Left ventricle myocardium inferior (tissue), 1 donor: Measurements from ENCODE around the gene ICAM1. TPM values are rescaled to one million over a fixed set of nuclear protein-coding genes. Genes with fewer than 3 reads are reported as not detected.
"Not testable (repeated sequence)": the region's sequence is repeated elsewhere in the genome, so short reads cannot be mapped to it uniquely, and the experiment has no call there.

ENCODE experiments used
- DNase-seq: peaks from one replicate; pipeline ENCODE4 v3.0.0-alpha.2; 2020
- H3K27ac ChIP-seq: fragments of 200-600 bp; replicated peaks from 2 replicates; pipeline ENCODE4 v1.8.0; 2021
- H3K27me3 ChIP-seq: fragments of 200-600 bp; 2 replicates; pipeline ENCODE4 v1.8.0; 2021; ENCODE audit warnings: low read depth
- H3K36me3 ChIP-seq: fragments of 200-600 bp; 2 replicates; pipeline ENCODE4 v1.8.0; 2021
- H3K4me1 ChIP-seq: fragments of 200-600 bp; 2 replicates; pipeline ENCODE4 v1.8.0; 2021
- H3K4me3 ChIP-seq: fragments of 200-600 bp; 2 replicates; pipeline ENCODE4 v1.8.0; 2021; ENCODE audit warnings: mild to moderate bottlenecking, moderate library complexity
- H3K9me3 ChIP-seq: fragments of 200-600 bp; replicated peaks from 2 replicates; pipeline ENCODE4 v1.8.0; 2021
- intact Hi-C: fragments of 100-400 bp; cut with micrococcal nuclease; formaldehyde crosslinking; loops from one replicate; pipeline ENCODE4 v1.11.0; 2022
- total RNA-seq: library from RNA; stranded (reverse); fragmentation: NEBNext Ultra II Directional; extraction: Animal tissue kit (Norgen Biotek cat#: 25700); gene quantifications from one replicate; pipeline ENCODE4 v1.2.1, GENCODE V29; 2021
- TF ChIP-seq, protein P1 (sequence below): fragments of 200-600 bp; IDR thresholded peaks from 2 replicates; pipeline ENCODE4 v1.8.0; 2021; ENCODE audit warnings: antibody characterized with exemption, mild to moderate bottlenecking, borderline replicate concordance
- donor health status: DM: no; HTN: yes; CAD: no; lungs with severe emphysema.

Gene ICAM1
- total RNA-seq, 1 donor from 2014 or later = 7.1 TPM

DNA sequence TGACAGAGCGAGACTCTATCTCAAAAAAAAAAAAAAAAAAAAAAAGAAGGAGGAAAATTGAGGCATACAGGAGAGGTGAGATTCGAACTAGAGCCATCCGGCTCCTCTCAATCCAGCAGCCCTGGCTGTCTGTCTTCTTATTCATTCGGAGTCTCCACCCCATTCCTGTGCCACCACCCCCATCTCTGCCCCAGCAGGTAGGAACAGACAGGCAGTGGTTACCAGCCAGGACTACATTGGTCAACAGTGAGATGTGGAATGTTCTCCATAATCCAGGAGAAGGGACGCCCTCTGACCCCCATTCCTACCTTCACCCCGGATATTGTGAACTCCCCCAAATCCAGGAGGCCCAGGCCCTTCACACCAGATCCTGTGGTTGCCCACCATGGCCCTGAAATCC is 33.2 kb upstream of the ICAM1 start:
- Histone ChIP-seq H3K27me3 (no peaks in the 10 kb centered on the region), H3K27ac (peak overlapping the region; percentile 84), H3K4me1 (peaks cover 24% of the 10 kb centered on the region), H3K4me3 (no peak overlapping the region), H3K36me3 (no peaks in the 10 kb centered on the region), H3K9me3 (no peaks in the 10 kb centered on the region)
- TF ChIP-seq, protein P1, sequence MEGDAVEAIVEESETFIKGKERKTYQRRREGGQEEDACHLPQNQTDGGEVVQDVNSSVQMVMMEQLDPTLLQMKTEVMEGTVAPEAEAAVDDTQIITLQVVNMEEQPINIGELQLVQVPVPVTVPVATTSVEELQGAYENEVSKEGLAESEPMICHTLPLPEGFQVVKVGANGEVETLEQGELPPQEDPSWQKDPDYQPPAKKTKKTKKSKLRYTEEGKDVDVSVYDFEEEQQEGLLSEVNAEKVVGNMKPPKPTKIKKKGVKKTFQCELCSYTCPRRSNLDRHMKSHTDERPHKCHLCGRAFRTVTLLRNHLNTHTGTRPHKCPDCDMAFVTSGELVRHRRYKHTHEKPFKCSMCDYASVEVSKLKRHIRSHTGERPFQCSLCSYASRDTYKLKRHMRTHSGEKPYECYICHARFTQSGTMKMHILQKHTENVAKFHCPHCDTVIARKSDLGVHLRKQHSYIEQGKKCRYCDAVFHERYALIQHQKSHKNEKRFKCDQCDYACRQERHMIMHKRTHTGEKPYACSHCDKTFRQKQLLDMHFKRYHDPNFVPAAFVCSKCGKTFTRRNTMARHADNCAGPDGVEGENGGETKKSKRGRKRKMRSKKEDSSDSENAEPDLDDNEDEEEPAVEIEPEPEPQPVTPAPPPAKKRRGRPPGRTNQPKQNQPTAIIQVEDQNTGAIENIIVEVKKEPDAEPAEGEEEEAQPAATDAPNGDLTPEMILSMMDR = no peak
- intact Hi-C loops = no loop called here
- DNase-seq = no peak

DNA sequence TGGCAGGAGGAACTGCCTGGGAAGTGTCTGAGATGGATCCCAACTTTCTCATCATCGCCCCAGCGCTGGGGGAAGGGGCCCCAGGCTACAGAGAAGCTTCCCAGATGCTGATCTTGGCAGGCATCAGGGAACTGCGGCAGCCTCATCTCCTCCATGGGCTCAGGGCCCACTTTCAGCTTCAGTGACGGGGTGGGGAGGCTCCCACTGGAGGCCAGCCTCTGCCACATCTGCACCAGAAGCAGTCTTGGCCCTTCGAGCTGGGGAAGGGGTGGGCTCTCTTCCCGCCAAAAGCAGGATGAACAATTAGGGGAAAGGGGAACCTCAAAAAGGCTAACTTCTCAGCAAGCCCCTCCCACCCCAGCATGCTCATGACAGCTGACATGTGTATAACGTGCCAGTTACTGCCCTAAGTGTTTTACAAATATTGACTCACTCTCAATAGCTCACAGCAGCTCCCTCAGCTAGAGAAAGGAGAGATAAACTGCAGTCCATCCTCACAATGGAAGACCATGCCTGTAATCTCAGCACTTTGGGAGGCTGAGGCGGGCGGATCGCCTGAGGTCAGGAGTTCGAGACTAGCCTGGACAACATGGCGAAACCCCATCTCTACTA is 32.6 kb upstream of the ICAM1 start:
- Histone ChIP-seq H3K4me3 (no peak overlapping the region), H3K27me3 (no peaks in the 10 kb centered on the region), H3K27ac (peak overlapping the region; percentile 84), H3K9me3 (no peaks in the 10 kb centered on the region), H3K4me1 (peaks cover 24% of the 10 kb centered on the region), H3K36me3 (no peaks in the 10 kb centered on the region)
- peak; percentile 79 for DNase-seq
- intact Hi-C loops = no loop called here
- TF ChIP-seq, protein P1 = no peak

DNA sequence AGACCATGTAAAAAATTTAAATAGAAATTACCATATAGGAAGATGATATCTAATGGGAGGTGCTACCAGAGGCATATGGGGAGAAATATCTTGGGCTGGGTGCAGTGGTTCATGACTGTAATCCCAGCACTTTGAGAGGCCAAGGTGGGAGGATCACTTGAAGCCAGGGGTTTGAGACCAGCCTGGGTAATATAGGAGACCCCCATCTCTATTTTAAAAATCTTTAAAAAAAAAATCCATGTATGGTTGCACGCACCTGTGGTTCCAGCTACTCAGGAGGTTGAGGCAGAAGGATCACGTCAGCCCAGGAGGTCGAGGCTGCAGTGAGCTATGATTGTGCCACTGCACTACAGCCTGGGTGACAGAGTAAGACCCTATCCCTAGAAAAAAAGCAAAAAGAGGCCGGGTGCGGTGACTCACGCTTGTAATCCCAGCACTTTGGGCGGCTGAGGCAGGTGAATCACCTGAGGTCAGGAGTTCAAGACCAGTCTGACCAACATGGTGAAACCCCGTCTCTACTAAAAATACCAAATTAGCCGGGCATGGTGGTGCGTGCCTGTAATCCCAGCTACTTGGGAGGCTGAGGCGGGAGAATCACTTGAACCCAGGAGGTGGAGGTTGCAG is 29.0 kb upstream of the ICAM1 start:
- H3K27ac ChIP-seq, H3K27me3 ChIP-seq, H3K4me1 ChIP-seq, DNase-seq, H3K4me3 ChIP-seq, H3K36me3 ChIP-seq, intact Hi-C loops, H3K9me3 ChIP-seq: not testable (repeated sequence)

DNA sequence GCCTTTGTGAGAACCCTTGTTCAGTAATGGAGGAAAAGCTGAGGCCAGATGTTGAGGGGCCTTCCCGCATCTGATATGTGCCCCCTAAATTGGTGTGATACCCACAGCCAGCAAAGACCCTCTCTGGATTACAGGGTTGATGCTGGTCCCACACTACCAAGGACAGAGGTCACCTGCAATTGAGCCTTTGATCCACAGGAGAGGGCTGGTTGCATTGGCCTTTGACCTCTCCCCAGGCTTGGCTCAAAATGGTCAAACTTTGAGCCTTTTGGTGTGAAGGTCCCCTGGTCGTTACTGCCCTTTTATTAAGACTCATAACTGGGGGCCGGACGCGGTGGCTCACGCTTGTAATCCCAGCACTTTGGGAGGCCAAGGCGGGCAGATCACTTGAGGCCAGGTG is 27.3 kb upstream of the ICAM1 start:
- Histone ChIP-seq H3K36me3 (no peaks in the 10 kb centered on the region), H3K27me3 (no peaks in the 10 kb centered on the region), H3K4me3 (no peak overlapping the region), H3K9me3 (no peaks in the 10 kb centered on the region), H3K27ac (no peak overlapping the region), H3K4me1 (no peaks in the 10 kb centered on the region)
- intact Hi-C loops = no loop called here
- no peak for DNase-seq
- TF ChIP-seq, protein P1 = no peak

DNA sequence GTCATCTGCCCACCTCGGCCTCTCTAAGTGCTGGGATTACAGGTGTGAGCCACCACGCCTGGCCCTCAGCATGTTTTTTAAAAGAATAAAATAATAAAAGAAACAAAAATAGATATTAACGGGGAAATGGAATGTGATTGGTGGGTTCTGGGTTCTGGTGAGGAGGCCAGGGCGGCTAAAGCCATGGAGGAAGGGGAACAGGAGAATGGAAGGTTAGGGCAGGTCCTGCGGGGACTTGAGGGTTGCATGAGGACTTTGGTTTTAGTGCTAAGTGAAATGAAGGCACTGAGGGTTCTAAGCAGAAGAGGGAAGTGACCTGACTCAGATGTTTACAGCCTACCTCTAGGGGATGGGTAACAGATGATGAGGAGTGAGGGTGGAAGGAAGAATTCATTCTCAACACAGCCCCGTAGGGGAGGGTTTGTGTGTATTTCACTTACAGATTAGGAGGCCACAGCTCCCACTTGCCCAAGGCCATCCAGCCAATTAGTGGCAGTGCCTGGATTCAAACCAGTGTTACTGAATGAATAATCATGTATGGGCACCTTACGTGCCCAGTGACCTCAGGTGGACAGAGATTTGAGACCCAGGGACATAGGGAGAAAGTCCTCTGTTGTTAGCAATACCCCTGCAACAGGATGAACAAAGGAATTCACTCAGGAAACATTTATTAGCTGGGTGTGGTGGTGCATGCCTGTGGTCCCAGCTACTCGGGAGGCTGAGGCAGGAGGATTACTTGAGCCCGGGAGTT is 25.6 kb upstream of the ICAM1 start:
- intact Hi-C loops = no loop called here
- Histone ChIP-seq H3K27ac (no peak overlapping the region), H3K4me3 (no peak overlapping the region), H3K4me1 (peaks cover 7% of the 10 kb centered on the region), H3K9me3 (no peaks in the 10 kb centered on the region), H3K36me3 (no peaks in the 10 kb centered on the region), H3K27me3 (no peaks in the 10 kb centered on the region)
- no peak for DNase-seq
- TF ChIP-seq, protein P1 = no peak

DNA sequence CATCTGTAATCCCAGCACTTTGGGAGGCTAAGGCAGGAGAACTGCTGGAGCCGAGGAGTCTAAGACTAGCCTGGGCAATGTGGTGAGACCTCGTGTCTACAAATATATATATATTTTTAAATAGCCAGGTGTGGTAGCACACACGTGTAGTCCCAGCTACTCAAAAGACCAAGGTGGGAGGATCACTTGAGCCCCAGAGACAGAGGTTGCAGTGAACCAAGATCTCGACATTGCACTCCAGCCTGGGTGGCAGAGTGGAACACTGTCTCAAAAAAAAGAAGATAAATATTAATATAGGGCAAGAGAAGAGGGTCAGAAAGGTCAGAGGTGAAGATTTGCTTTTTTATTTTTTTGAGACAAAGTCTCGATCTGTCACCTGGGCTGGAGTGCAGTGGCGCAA is 24.4 kb upstream of the ICAM1 start:
- Histone ChIP-seq H3K27ac (no peak overlapping the region), H3K9me3 (no peaks in the 10 kb centered on the region), H3K4me1 (peaks cover 18% of the 10 kb centered on the region), H3K27me3 (no peaks in the 10 kb centered on the region), H3K36me3 (no peaks in the 10 kb centered on the region), H3K4me3 (no peak overlapping the region)
- TF ChIP-seq, protein P1 = no peak
- intact Hi-C loops = no loop called here
- DNase-seq = no peak
